Left forelimb (tissue), 1 donor: ENCODE data around the gene FOXL2.

Experiments
- DNase-seq: peaks from one replicate; pipeline ENCODE4 v3.0.0-alpha.2; 2018; ENCODE audit warnings: low spot score

FOXL2 gene

DNA sequence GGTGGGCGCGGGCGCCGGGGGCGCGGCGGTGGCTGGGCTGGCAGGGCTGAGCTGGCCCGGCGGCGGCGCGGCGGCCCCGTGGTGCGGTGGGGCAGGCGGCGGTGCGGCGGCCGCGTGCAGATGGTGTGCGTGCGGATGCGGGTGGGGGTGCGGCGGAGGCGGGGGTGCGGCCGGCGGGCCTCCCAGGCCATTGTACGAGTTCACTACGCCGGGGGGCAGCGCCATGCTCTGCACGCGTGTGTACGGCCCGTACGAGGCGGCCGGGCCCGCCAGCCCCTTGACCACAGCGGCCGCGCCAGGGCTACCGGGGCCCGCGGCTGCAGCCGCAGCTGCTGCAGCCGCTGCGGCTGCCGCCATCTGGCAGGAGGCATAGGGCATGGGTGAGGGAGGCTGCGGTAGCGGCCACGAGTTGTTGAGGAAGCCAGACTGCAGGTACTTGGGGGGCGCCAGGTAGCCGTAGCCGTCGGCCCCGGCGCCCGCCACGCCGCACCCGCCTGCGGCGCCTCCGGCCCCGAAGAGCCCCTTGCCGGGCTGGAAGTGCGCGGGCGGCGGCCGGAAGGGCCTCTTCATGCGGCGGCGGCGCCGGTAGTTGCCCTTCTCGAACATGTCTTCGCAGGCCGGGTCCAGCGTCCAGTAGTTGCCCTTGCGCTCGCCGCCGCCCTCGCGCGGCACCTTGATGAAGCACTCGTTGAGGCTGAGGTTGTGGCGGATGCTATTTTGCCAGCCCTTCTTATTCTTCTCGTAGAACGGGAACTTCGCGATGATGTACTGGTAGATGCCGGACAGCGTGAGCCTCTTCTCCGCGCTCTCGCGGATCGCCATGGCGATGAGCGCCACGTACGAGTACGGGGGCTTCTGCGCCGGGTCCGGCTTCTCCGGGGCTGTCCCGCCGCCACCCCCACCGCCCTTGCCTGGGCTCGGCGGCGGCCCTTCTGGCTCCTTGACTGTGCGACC lies 951 bp downstream of the FOXL2 start:
- peak; percentile 51 for DNase-seq

DNA sequence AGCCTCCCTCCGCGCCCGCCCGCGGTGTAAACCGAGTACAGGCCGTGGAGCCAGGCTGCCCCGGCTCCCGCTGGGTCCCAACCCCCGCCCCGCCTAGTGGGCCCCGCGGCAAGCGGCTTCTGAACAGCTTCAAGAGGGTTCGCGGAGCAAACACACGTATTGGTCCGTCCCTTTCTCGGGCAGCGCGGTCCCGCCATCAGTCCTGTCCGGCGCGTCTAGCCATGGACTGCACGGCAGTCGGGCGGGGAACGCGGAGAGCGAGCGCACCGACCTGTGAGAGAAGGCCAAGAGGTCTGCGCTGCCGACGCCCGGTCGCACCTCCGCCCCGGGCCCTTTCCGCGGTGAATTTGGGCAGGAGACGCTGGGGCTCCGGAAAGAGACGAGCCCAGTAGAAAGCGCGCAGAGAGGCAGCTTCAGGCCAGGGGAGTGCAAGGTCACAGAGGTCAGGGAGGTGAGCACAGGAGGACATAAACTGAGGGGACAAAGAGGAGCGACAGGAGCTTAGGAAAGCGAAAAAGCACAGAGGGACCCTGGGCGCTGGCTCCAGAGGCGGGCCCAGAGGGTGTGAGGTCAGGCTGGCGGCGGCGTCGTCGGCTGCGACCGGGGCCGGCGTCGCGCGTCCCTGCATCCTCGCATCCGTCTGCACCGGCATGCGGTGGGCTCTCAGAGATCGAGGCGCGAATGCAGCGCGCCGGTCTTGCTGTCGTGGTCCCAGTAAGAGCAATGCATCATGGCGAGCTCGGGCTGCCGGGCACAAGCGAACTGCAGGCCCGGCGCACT lies 1.8 kb downstream of the FOXL2 start:
- no peak for DNase-seq

- no peak for DNase-seq
Measured at GRCh38 chr3:138944654-138944928, 2.3 kb downstream of the FOXL2 start.

- DNase-seq: no peak
Measured at GRCh38 chr3:138943724-138944653, 2.9 kb downstream of the FOXL2 start.

GRCh38 chr3:138942861-138943623 lies 3.9 kb downstream of the FOXL2 start:
- no peak for DNase-seq

GRCh38 chr3:138942271-138942670 lies 4.7 kb downstream of the FOXL2 start:
- no peak for DNase-seq

- DNase-seq: no peak
Measured at GRCh38 chr3:138941259-138941885, 5.6 kb downstream of the FOXL2 start.

- DNase-seq: no peak
Measured at GRCh38 chr3:138940446-138940845, 6.5 kb downstream of the FOXL2 start.

- DNase-seq: no peak
Measured at GRCh38 chr3:138939561-138940241, 7.2 kb downstream of the FOXL2 start.

- DNase-seq: no peak
Measured at GRCh38 chr3:138938877-138939560, 7.9 kb downstream of the FOXL2 start.

DNA sequence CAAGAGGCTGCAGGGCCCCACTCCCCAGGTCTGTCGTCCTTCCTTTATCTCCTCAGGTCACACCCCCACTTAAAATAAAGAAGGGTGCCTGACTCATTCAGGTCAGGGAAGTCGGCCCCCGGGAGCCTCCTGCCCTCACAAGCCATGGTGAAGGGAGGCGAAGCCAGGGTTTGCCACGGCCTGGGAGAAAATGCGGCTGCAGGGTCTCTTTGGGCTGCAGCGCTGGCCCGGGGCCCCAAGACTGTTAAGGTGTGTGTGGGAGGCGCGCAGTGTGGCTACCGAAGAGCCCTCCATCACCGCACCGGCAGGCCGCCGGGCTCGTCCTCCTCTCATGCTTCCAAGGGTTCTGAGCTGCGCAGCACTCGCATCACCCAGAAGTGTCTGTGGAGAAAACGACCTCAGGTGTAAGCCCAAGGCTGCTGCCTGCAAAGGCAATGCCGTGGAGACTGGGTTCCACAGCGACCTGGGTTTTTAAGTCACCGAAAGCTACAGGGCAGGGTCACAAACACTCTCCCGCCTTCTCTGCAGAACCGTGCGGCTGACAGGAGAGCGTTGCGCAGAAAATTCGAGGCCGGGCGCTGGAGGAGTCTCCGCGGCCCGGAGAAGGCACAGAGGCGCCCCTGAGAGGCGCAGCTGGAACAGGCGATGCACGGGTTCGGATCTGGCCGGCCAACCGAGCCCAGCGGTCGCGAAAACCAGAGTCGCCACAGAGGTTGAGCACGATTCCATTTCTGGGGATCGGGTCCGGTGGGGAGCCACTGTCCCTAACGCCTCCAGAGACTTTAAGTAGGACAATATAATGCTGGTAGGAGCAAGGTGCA lies 8.7 kb downstream of the FOXL2 start:
- DNase-seq: no peak

- no peak for DNase-seq
Measured at GRCh38 chr3:138937690-138938055, 9.3 kb downstream of the FOXL2 start.

GRCh38 chr3:138936741-138937689 lies 9.9 kb downstream of the FOXL2 start:
- no peak for DNase-seq

- peak; percentile 83 for DNase-seq
Measured at GRCh38 chr3:138935863-138936740, 10.8 kb downstream of the FOXL2 start.

- DNase-seq: no peak
Measured at GRCh38 chr3:138935505-138935862, 11.5 kb downstream of the FOXL2 start.

DNA sequence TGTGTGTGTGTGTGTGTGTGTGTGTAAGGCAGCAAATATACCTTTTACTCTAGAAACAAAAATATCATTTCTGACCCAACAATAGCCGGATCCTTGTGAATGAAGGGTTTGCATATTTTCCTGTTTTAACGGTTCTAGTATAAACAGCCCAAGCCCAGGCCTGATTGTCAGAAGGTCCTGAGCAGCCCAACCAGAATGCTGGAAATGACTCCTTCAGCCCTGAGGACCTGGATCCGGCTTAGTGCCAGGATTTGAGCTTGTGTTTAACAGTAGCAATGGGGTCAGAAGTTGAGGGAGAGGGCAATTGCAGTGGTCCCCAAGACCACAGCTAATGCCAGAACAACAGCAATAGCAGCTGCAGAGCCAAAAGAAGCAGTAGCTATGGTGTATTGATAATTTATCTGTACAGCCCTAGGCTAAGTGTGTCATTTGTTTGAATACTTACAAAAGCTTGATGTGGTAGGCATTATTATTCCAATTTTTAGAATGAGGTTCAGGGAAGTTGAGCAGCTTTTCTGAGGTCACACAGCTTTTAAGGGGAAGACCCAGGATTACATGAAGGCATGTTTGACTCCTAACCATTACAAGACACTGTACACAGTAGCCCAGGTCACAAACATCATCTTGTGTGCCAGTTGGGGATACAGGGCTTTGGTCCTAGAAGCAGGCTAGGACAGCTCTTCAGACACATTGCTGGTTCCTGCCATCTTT lies 12.8 kb downstream of the FOXL2 start:
- no peak for DNase-seq
